DMS53 treated with DMSO at 0.1 percent for 48 hours (cell line): ENCODE results near the gene TSPAN9.

Source experiments
- DNase-seq: peaks from one replicate; lab custom pipeline; 2025; ENCODE audit not compliant: unreplicated experiment; lab: John Stamatoyannopoulos, UW

Gene TSPAN9

GRCh38 chr12:3326850-3327780, 249.9 kb downstream of the TSPAN9 start:
- DNase-seq = no peak

- no peak for DNase-seq
Observed at GRCh38 chr12:3328081-3328480, 250.9 kb downstream of the TSPAN9 start.

DNA sequence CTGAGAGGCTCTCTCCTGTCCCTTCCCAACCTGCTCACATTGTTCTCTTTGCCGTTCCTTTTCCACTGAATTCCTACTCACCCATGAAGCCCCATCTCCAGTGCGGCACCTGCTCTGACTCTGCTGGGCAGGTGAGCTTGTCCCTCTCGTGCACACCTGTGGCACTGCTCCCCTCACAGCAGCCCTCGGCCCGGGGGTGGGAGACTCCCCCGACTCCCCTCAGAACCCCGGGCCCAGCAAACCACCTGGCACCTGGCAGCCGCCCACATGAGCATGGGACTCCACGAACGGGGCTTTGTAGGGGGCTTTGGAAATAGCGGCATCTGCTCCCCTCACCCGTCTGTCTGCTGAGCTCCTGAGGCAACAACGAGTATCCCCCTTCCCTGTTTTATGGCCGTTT, 251.4 kb downstream of the TSPAN9 start:
- DNase-seq = no peak

DNA sequence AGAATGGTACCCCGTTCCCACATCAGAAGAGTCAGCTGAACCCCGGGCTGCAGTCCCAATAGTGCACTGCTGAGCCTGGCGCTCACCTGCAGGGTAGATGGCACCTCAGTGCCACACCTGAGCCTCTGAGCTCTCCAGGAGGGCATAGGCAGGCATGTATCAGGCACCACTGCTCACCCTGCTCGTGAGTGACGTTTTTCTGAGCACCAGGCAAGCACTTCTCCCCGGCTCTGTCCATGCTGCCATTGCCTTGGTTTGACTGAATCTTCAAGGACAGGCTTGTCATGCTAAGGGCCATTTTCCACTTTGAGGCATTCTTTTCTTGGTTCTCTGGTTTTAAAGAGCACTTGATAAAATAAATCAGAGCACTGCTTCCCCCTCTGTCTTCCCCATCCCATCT, 252.2 kb downstream of the TSPAN9 start:
- DNase-seq = no peak

- DNase-seq = no peak
Observed at GRCh38 chr12:3330976-3331510, 253.9 kb downstream of the TSPAN9 start.

DNA sequence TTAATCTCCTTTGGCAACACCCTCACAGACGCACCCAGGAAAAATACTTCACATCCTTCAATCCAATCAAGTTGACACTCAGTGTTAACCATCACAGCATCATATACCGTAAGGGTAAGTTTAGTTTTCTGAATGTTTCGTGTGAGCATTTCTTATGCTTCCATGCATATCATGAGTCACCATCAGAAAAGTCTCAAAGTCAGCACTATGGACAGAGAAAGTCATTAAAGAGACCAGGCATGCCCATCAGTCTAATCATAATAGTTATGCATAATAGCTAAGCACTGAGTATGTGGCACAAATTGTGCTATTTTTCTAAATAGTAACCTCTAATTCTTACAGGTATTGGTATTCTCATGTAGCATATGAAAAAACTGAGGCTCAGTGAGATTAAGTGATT, 255.0 kb downstream of the TSPAN9 start:
- no peak for DNase-seq

DNA sequence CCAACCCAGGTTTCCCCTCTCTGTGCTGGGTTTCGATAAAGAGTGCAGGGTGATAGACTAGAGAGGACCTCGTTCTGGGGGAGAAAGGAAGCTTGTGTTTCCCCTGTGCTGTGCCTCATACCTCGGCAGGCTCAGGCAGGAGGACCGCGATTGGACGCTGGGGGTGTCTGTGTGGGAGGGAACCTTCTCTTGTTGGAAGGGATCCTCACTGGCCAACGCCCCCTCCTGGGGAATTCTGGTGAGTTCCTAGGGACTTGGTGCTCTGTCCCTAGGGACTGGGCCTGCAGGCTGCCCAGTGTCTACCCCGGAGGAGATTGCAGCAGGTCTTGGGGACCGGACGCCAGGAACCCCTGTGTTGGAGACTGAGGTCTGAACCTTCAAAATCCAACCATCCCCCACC, 256.4 kb downstream of the TSPAN9 start:
- no peak for DNase-seq

DNA sequence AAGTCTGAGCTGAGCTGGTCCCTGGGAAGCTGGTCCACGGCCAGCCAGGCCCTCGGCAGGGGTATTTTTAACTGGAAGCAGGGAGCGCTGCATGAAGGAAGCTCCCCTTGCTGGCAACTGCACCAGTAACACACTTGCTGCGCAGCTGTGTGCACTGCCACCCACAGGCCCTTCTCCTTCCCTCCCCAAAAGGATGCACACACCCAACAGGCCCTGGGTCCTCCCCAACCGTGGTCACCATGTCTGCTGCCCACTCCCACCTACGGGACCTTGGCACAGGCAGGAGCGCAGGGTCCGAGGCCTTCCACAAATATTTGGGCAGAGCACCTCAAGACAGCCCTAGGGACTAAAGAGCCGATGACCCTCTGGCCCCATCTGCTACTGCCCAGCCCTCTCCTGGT, 256.8 kb downstream of the TSPAN9 start:
- no peak for DNase-seq

DNA sequence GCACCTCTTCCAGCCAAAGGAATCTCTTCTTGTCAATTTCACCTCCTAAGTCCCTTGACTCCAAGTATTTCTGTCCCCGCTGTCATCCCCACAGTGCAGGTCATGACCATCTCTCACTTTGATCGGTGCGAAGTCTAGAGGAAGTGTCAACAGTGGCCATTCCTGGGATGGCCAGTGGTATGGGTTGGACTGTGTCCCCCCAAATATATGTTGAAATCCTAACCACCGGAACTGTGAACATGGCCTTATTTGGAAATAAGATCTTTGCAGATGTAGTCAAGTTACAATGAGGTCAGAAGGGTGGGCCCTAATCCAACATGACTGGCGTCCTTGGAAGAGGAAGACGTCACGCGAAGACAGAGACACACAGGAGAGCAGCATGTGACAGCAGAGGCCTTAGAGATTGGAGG, 257.9 kb downstream of the TSPAN9 start:
- DNase-seq = no peak
